OCI-LY7 (cell line): ENCODE results near the gene SPATA2.

Source experiments
- EZH2phosphoT487 ChIP-seq: fragments of 200-600 bp; sonication (generic); IDR thresholded peaks from 2 replicates; pipeline ENCODE4 v1.6.1; 2018; ENCODE audit warnings: low read depth, borderline replicate concordance, mild to moderate bottlenecking, mixed run types, antibody characterized with exemption, low read length, moderate library complexity, mixed read lengths
- TF ChIP-seq, protein P1 (sequence below): fragments of 200-600 bp; sonication (generic); conservative IDR thresholded peaks from 2 replicates; pipeline ENCODE4 v1.5.1; 2014; ENCODE audit warnings: mild to moderate bottlenecking, antibody characterized with exemption, low read length, moderate library complexity, mixed read lengths

DNA sequence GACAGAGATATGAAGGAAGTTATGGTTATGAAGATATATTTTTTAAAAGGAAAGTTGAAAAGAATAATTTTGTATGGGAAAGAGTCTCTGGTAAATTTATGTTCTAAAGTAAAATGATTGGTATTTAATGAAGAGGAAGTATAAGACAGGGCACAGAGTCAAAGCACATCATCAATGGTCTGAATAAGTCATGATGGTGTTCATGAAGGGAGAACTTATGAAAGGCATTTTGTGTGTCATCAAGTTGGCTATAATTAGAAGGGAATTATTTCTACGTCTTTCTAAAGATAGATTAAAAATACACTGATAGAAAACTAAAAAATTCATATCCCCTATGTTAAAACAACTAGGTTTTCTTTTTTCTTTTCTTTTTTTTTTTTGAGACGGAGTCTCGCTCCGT, 46.1 kb upstream of the SPATA2 start:
- TF ChIP-seq, protein P1, sequence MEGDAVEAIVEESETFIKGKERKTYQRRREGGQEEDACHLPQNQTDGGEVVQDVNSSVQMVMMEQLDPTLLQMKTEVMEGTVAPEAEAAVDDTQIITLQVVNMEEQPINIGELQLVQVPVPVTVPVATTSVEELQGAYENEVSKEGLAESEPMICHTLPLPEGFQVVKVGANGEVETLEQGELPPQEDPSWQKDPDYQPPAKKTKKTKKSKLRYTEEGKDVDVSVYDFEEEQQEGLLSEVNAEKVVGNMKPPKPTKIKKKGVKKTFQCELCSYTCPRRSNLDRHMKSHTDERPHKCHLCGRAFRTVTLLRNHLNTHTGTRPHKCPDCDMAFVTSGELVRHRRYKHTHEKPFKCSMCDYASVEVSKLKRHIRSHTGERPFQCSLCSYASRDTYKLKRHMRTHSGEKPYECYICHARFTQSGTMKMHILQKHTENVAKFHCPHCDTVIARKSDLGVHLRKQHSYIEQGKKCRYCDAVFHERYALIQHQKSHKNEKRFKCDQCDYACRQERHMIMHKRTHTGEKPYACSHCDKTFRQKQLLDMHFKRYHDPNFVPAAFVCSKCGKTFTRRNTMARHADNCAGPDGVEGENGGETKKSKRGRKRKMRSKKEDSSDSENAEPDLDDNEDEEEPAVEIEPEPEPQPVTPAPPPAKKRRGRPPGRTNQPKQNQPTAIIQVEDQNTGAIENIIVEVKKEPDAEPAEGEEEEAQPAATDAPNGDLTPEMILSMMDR, result no peak
- no peak for TF ChIP-seq EZH2phosphoT487
